T-helper 2 cell (primary cell): ENCODE measurements around the gene SLC6A18.
"Not testable (repeated sequence)": the region's sequence is repeated elsewhere in the genome, so short reads cannot be mapped to it uniquely, and the experiment has no call there.

ENCODE experiments used
- DNase-seq, 5 experiments: peaks; one replicate each; pipeline versions ENCODE4 v3.0.0 to v3.0.0-alpha.2; 2012 to 2022

The SLC6A18 gene

GRCh38 chr5:1257841-1258240 lies 32.7 kb downstream of the SLC6A18 start:
- DNase-seq, result no peak

- DNase-seq, result no peak
These were observed 34.8 kb downstream of the SLC6A18 start for GRCh38 chr5:1259806-1260480.

GRCh38 chr5:1261643-1262042 lies 36.5 kb downstream of the SLC6A18 start:
- DNase-seq, result no peak

- DNase-seq, result no peak
These were observed 37.2 kb downstream of the SLC6A18 start for GRCh38 chr5:1262381-1262780.

- DNase-seq, result no peak
These were observed 39.0 kb downstream of the SLC6A18 start for GRCh38 chr5:1264211-1264610.

GRCh38 chr5:1265026-1265425 lies 39.8 kb downstream of the SLC6A18 start:
- DNase-seq, result no peak

GRCh38 chr5:1265461-1266455 lies 40.6 kb downstream of the SLC6A18 start:
- no peak for DNase-seq

GRCh38 chr5:1266791-1267190 lies 41.6 kb downstream of the SLC6A18 start:
- DNase-seq, result no peak

GRCh38 chr5:1267464-1267863 lies 42.3 kb downstream of the SLC6A18 start:
- DNase-seq, result not testable (repeated sequence)

GRCh38 chr5:1268056-1268455 lies 42.9 kb downstream of the SLC6A18 start:
- no peak for DNase-seq

GRCh38 chr5:1268666-1269065 lies 43.5 kb downstream of the SLC6A18 start:
- DNase-seq, result peak in 2 of 5 experiments; percentile 37 to 86

- DNase-seq, result no peak
These were observed 45.2 kb downstream of the SLC6A18 start for GRCh38 chr5:1270426-1270825.

- DNase-seq, result no peak
These were observed 46.0 kb downstream of the SLC6A18 start for GRCh38 chr5:1270933-1271914.

GRCh38 chr5:1272201-1272600 lies 47.0 kb downstream of the SLC6A18 start:
- DNase-seq, result no peak

- no peak for DNase-seq
These were observed 48.6 kb downstream of the SLC6A18 start for GRCh38 chr5:1273745-1274144.

GRCh38 chr5:1274471-1274870 lies 49.3 kb downstream of the SLC6A18 start:
- no peak for DNase-seq

GRCh38 chr5:1275397-1276391 lies 50.5 kb downstream of the SLC6A18 start:
- not testable (repeated sequence) for DNase-seq

GRCh38 chr5:1276930-1277329 lies 51.7 kb downstream of the SLC6A18 start:
- no peak for DNase-seq

- no peak for DNase-seq
These were observed 52.1 kb downstream of the SLC6A18 start for GRCh38 chr5:1277331-1277730.

GRCh38 chr5:1277781-1278180 lies 52.6 kb downstream of the SLC6A18 start:
- DNase-seq, result no peak

GRCh38 chr5:1278216-1278615 lies 53.0 kb downstream of the SLC6A18 start:
- DNase-seq, result no peak
